VCaP (cell line): Measurements from ENCODE around the gene PLP1.

Source experiments
- H3K27ac ChIP-seq: fragments of 450-650 bp; 2 replicates; pipeline ENCODE4 v1.5.1; 2017
- TF ChIP-seq, protein P1 (sequence below): fragments of 450-650 bp; conservative IDR thresholded peaks from 2 replicates; pipeline ENCODE4 v1.5.1; 2017; ENCODE audit warnings: mild to moderate bottlenecking, moderate library complexity

The PLP1 gene

DNA sequence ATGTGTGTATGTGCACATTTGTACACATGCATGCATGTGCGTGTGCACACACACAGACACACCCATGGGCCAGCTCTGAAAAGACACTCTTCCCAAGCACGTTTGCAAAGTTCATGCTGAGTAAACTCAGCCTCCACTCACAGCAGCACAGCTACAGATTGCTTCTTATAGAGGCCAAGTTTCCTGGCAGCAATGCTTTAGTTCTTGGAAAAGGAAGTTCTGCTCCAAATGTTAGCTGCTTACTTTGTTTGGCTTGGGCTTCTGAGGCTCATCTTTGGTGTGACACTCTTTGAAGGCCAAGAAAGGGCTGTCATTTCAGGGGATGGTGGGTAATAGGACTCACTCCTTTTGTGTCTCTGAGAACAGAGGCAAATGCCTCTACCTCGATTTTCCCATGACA, 6.6 kb downstream of the PLP1 start:
- TF ChIP-seq, protein P1, sequence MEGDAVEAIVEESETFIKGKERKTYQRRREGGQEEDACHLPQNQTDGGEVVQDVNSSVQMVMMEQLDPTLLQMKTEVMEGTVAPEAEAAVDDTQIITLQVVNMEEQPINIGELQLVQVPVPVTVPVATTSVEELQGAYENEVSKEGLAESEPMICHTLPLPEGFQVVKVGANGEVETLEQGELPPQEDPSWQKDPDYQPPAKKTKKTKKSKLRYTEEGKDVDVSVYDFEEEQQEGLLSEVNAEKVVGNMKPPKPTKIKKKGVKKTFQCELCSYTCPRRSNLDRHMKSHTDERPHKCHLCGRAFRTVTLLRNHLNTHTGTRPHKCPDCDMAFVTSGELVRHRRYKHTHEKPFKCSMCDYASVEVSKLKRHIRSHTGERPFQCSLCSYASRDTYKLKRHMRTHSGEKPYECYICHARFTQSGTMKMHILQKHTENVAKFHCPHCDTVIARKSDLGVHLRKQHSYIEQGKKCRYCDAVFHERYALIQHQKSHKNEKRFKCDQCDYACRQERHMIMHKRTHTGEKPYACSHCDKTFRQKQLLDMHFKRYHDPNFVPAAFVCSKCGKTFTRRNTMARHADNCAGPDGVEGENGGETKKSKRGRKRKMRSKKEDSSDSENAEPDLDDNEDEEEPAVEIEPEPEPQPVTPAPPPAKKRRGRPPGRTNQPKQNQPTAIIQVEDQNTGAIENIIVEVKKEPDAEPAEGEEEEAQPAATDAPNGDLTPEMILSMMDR = no peak
- no peak overlapping the region for H3K27ac ChIP-seq

DNA sequence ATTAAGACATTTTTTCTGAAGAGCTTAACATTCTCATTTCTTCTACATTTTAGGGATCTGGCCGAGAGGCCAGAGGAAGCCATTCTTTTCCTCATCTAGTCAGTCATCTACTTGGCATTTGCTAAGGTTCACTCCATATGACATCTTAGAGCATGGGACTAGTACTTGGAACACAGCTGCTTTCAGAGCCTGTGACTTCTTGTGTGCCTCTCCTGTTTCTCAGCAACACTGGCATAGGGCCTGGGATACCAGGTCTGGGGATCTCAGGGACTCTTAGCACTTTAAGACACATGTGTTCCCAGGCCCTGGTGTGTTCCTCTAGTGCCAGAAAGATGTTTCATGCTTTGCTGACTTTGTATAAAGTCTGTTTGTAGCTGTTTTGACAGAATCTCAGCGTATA, 7.3 kb downstream of the PLP1 start:
- H3K27ac ChIP-seq = no peak overlapping the region
- TF ChIP-seq, protein P1 = no peak

DNA sequence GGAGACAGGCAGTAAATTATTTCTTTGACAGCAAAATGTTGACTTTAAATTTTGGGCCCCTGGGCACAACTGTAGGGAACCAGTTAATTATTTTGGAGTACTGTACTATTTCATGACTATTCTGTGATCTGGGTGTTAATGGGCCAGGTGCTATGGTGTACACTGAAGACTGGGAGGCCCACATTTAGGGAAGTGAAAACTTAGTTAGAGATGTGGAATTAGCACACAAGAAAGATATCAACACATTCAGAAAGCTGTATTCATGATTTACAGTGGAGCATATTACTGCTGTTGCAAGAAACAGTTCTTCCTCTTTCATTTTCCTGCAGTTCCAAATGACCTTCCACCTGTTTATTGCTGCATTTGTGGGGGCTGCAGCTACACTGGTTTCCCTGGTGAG, 12.4 kb downstream of the PLP1 start:
- TF ChIP-seq, protein P1 = no peak
- no peak overlapping the region for H3K27ac ChIP-seq

DNA sequence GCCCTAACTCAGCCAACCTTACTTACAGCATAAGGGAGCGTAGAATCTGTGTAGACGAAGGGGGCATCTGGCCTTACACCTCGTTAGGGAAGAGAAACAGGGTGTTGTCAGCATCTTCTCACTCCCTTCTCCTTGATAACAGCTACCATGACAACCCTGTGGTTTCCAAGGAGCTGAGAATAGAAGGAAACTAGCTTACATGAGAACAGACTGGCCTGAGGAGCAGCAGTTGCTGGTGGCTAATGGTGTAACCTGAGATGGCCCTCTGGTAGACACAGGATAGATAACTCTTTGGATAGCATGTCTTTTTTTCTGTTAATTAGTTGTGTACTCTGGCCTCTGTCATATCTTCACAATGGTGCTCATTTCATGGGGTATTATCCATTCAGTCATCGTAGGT, 14.6 kb downstream of the PLP1 start:
- TF ChIP-seq, protein P1 = no peak

DNA sequence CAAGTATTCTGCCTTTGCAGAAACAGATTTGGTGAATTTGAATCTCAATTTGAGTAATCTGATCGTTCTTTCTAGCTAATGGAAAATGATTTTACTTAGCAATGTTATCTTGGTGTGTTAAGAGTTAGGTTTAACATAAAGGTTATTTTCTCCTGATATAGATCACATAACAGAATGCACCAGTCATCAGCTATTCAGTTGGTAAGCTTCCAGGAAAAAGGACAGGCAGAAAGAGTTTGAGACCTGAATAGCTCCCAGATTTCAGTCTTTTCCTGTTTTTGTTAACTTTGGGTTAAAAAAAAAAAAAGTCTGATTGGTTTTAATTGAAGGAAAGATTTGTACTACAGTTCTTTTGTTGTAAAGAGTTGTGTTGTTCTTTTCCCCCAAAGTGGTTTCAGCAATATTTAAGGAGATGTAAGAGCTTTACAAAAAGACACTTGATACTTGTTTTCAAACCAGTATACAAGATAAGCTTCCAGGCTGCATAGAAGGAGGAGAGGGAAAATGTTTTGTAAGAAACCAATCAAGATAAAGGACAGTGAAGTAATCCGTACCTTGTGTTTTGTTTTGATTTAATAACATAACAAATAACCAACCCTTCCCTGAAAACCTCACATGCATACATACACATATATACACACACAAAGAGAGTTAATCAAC, 15.3 kb downstream of the PLP1 start:
- no peak overlapping the region for H3K27ac ChIP-seq
- TF ChIP-seq, protein P1 = no peak

More for the DNA sequence above, 14.6 kb downstream of the PLP1 start:
- H3K27ac ChIP-seq = no peak overlapping the region

DNA sequence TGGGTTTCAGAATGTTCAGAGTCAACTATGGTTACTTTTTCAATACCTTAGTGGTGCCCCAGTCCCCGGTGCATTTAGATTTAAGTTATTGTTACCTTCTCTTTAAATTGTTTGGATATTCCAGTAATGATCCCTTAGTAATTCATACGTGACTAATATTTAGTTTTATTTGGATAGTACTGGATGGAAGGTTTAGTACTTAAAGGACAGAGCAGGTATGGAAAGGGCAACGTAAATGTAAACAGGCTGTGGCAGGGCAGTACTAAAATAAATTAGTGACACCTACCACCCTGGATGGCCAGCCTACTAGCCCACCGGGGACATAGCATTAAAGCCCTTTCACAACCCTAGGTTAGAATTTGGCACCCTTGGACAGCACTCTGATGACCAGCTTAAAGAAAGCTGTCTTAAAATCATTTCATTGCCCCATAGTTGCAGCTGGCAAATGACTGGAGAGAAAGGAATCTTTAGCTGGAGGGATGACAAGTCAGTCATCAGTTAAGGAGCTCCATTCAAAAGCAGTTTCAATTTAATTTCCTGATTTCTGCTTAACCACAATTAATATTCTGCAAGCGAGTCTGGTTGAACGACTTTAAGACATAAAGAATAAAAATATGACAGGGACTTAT, 16.4 kb downstream of the PLP1 start:
- TF ChIP-seq, protein P1 = no peak
- H3K27ac ChIP-seq = no peak overlapping the region

DNA sequence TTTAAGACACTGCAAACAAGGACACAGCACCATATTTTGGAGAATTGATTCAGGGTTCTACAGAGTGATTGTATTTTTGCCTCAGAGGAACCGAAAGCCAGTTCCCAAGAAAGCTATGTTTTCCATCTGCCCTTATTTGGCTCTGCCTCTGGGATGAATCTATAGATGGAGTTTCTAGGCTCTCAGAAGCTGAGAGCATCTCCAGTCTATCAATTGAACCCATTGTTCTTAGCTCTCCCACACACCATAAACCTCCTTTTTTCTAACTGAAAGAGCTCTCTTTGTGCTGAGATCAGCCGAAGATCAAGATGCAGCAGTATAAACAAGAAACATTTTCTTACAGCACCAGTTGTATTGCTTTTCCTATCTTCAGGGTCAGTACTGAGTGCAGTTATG, 16.9 kb downstream of the PLP1 start:
- TF ChIP-seq, protein P1 = no peak
- no peak overlapping the region for H3K27ac ChIP-seq
